GM10248 (cell line): ENCODE results near the gene IL17C.
"Not testable (repeated sequence)": the region's sequence is repeated elsewhere in the genome, so short reads cannot be mapped to it uniquely, and the experiment has no call there.

Source experiments
- CTCF ChIA-PET: fragments of 300-600 bp; sonication (Branson Sonifier 250); formaldehyde crosslinking; extraction: SDS; loops from one replicate; lab custom pipeline; 2021; ENCODE audit warnings: antibody characterized with exemption; lab: Yijun Ruan, JAX
- POLR2A ChIA-PET: fragments of 350-650 bp; sonication (Branson Sonifier 250); formaldehyde crosslinking; extraction: SDS; loops from one replicate; lab custom pipeline; 2020; ENCODE audit warnings: antibody characterized with exemption; lab: Yijun Ruan, JAX
- DNase-seq: peaks from one replicate; pipeline ENCODE4 v3.0.0; 2012; ENCODE audit errors: extremely low spot score
- TF ChIP-seq, protein P1 (sequence below): IDR thresholded peaks from 2 replicates; pipeline ENCODE4 v1.5.1; 2012; ENCODE audit warnings: mild to moderate bottlenecking, low read depth; ENCODE audit errors: extremely low read depth, missing control alignments, control extremely low read depth

The IL17C gene

DNA sequence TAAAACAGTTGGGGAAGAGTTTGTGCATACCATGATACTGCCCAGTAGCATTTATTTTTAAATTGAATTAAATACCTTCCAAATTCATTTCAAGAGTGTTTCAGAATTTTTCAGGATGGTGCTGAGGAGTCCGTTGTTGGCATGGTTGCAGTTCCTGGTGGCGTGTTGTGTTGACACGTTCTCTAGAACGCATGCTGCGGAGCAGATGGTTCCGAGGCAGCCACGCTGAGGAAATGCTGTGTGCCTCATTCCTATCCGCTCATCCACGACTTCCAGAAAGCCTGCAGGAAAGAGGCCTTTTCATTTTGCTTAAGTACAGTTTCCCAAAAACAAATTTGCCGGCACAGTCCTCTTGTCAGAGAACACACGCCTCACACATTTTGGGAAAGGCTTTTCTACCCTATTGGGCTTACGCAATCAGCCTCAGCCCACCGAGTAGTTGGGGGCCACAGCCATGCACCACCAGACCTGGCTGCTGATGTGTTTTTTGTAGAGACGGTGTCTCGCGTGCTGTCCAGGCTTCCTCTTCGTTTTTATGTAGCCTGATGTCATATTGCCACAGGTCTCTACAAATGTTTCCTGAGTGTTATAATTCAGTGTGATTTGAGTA lies 32.1 kb upstream of the IL17C start:
- POLR2A ChIA-PET = no interaction called here
- TF ChIP-seq, protein P1, sequence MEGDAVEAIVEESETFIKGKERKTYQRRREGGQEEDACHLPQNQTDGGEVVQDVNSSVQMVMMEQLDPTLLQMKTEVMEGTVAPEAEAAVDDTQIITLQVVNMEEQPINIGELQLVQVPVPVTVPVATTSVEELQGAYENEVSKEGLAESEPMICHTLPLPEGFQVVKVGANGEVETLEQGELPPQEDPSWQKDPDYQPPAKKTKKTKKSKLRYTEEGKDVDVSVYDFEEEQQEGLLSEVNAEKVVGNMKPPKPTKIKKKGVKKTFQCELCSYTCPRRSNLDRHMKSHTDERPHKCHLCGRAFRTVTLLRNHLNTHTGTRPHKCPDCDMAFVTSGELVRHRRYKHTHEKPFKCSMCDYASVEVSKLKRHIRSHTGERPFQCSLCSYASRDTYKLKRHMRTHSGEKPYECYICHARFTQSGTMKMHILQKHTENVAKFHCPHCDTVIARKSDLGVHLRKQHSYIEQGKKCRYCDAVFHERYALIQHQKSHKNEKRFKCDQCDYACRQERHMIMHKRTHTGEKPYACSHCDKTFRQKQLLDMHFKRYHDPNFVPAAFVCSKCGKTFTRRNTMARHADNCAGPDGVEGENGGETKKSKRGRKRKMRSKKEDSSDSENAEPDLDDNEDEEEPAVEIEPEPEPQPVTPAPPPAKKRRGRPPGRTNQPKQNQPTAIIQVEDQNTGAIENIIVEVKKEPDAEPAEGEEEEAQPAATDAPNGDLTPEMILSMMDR = no peak
- CTCF ChIA-PET = interaction anchor here (1.5 kb wide), 1 partner anchor 27 kb away, joined by 3 read pairs; no protein-coding TSS in a partner anchor
- no peak for DNase-seq

DNA sequence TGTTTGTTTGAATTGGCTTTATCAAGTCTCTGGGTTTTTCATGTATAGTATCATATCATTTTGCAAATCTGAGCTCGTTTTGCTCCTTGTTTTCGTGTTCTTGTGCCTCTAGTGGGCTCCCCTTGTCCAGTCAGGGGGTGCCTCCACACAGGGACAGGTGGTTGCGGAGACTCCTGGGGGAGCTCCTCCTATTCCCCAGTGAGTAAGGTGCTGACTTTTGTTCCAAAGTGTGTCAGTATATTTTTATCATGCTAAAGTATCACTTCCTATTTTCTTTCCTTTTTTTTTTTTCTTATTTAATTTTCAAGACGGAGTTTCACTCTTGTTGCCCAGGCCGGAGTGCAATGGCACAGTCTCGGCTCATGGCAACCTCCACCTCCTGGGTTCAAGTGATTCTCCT lies 30.3 kb upstream of the IL17C start:
- CTCF ChIA-PET = interaction anchor here (0.6 to 1.5 kb wide), 5 partner anchors 9 to 31 kb away, joined by 3 to 4 read pairs (median 3); no protein-coding TSS in a partner anchor

DNA sequence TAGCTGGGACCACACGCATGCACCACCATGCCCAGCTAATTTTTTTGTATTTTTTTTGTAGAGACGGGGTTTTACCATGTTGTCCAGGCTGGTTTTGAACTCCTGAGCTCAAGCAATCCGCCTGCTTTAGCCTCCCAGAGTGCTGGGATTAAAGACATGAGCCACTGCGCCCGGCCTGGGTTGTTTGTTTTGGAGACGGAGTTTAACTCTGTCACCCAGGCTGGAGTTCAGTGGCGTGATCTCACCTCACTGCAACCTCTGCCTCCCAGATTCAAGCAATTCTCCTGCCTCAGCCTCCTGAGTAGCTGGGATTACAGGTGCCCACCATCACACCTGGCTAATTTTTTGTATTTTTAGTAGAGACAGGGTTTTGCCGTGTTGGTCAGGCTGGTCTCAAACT lies 28.9 kb upstream of the IL17C start:
- CTCF ChIA-PET, DNase-seq, POLR2A ChIA-PET: not testable (repeated sequence)

More for the DNA sequence above, 30.3 kb upstream of the IL17C start:
- TF ChIP-seq, protein P1 = no peak
- POLR2A ChIA-PET = no interaction called here
- DNase-seq = no peak

DNA sequence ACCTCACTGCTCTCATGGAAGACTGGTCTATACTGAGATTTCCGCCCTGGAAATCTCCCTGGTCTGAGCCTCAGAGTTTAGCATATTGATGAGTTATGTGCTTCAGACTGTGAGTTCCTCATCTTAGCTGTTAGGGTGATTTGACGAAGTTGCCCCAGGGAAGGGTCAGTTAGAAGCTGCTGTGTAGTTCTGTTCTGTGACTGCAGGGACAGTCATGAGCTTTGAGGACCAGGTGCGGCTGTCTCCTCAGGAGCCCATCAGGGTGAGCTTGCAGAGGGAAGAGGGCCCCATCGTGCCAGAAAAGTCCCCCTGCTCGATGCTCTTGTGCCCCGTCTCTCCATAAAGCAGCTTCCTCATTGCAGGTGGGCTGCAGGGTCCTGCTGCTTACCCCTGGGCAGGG lies 28.3 kb upstream of the IL17C start:
- CTCF ChIA-PET = no interaction called here
- POLR2A ChIA-PET = no interaction called here
- TF ChIP-seq, protein P1 = no peak
- no peak for DNase-seq

DNA sequence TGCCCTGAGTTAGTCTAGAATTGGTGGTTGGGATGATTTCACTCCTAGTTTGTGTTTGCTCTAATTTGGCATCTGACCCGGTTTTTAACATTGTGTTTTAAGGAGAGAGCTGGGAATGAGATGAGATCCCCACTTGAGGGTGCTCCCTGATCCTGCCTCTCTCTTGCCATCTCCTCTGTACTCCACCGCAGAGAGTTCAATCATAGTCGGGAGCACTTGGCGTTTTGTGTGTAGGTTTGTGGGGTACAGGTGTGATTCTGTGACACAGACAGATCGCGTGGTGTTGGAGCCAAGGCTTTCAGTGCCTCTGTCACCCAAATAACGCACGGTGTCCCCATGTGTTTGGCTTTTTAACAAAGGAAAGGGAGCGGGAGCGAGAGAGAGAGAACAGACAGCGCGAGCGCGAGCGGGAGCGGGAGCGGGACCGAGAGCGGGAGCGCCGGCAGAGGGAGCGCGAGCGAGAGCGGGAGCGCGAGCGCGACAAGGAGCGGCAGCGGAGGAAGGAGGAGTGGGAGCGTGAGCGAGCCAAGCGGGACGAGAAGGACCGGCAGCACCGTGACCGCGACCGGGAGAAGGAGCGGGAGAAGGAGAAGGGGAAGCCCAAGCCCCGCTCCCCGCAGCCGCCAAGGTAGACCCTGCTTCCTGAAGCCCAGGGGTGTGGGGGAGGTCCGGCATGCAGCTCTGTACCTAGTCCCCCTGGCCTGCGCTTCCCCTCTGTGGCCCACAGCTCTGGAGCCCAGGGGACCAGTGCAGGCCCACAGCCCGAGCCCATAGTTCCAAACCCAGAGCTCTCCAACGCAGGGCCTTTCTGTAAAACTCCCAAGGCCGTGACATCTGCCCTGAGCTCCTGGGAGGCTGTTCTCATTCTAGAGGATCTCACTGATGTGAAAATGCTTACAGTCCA lies 27.2 kb upstream of the IL17C start:
- ChIA-PET POLR2A (no interaction called here), CTCF (interaction anchor here (1.5 kb wide), 1 partner anchor 12 kb away, joined by 3 read pairs; no protein-coding TSS in a partner anchor)
- DNase-seq = no peak
- TF ChIP-seq, protein P1 = no peak

DNA sequence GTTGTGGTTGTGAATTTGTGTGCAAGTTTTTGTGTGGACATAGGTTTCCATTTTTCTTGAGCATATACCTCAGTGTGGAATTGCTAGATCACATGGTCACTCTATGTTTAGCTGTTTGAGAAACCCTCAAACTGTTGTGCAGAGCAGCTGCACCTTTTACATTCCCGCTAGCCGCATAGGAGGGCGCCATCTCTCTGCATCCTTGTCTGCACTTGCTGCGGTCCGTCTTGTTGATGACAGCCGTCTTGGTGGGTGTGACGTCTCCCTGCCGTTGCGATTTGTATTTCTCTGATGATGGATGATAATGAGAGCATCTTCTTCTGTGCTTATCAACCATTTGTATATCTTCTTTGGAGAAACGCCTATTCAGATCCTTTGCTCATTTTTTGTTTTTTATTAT lies 25.1 kb upstream of the IL17C start:
- ChIA-PET CTCF (no interaction called here), POLR2A (no interaction called here)
- TF ChIP-seq, protein P1 = no peak
- no peak for DNase-seq
